AG09319 (cell line): ENCODE measurements around the gene MYO18B.

Experiments used
- DNase-seq: peaks from one replicate; pipeline ENCODE4 v3.0.0-alpha.2; 2010; ENCODE audit warnings: low read depth; ENCODE audit errors: extremely low read depth
- CTCF ChIP-seq: IDR thresholded peaks from 2 replicates; pipeline ENCODE4 v1.5.1; 2011; ENCODE audit warnings: low read depth, mild to moderate bottlenecking, inconsistent platforms, low read length, moderate library complexity

MYO18B gene

GRCh38 chr22:25696763-25697162 lies 45.2 kb upstream of the MYO18B start:
- DNase-seq: no peak
- no peak for TF ChIP-seq CTCF

DNA sequence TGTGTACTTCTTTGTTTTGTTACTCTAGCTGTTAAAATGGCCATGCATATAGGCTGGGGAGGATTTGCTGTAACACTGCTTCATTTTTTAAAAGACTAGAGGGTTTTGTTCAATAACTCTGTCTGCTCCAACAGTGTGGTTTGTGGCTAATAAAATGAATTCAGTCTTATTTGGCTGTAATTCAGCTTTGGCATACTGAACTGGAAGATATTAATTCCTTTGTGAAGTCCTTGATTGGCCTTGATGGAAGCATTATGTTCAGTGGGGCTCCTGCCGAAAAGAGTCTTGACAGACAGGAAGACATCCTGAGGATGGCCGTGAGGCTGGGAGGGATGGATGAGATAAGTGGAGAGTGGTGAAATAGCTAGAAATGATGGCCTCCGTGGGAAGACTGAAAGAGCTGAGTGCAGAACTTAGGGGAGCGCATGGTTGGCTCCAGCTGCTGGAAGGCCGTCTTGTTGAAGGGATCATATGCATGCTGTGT lies 44.8 kb upstream of the MYO18B start:
- DNase-seq: no peak
- TF ChIP-seq CTCF: no peak

GRCh38 chr22:25697978-25698377 lies 44.0 kb upstream of the MYO18B start:
- TF ChIP-seq CTCF: no peak
- no peak for DNase-seq

DNA sequence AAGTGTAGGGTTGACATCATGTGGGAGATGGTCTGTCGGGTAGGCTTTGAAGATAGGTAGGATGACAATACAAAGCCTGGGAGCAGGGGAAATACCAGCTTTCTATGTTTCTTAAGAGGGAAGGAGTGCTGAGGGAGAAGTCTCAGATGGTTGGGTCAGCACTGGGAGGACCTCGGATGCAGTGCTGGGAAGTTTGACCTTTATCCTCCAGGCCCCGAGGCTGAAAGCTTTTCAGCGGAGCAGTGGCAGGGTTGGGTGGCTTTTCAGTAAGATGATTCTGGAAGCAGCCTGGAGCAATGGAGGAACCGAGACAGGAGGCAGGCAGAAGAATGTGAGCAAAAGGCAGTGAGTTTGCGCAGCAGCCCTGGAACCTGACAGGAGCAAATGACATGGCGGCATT lies 43.5 kb upstream of the MYO18B start:
- no peak for DNase-seq
- TF ChIP-seq CTCF: no peak

GRCh38 chr22:25698978-25699377 lies 43.0 kb upstream of the MYO18B start:
- no peak for TF ChIP-seq CTCF
- DNase-seq: no peak

DNA sequence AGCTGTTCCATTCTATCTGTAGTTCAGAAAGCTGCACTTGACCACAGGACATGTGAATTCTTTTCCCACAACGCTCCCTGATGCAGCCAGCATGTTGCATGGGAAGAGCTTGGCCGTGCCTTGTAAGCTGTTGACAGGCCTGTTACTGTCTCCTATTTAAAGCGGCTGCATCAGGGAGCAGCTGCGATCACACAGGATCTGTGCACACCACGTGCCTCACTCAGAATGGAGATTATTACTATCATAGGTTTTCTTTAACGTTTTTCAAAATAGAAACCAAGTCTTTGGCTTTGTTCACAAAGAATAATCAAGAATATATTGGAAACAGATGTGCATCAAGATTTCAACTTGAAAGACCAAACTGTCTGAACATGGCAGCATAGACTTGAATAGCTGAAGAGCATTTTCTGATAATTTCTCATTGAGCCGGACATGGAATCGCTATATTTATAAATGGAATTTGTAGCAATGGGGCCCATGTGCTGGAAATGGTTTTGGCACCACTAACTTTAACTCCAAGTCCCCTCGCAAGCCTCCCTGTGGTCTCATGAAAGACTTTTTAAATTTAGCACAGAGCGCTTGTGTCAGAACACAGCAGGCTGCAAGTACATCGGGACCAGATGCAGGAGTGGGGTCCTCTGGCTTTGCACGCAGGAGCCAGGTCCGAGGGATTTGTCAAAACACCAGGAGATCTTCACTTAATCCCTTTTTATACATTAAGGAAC lies 40.8 kb upstream of the MYO18B start:
- DNase-seq: peak; percentile 57
- TF ChIP-seq CTCF: no peak

- no peak for DNase-seq
- peak; percentile 37 for TF ChIP-seq CTCF
Observed at GRCh38 chr22:25702040-25702439, 39.9 kb upstream of the MYO18B start.
